ENCODE data around the gene PRSS36.

The PRSS36 gene

DNA sequence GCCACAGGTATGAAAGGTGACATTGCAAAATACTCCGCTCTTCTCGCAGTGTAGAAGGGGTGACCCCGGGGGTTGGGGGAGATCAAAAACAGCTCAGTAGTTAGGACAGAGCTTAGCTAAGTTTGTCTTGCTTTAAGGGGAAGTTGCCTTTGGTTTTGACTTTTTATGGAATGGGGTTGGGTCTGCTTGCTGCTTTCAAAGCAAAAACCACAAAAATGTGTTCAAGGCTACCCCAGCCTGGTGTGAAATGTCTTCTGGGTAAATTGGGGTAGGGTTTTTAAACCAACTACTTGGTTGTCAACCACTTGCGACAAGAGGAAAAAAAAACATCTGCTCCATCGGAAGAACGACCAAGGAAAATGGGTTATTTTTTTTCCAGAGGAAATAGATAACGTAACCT lies 36.3 kb upstream of the PRSS36 start:
- H3K4me1 ChIP-seq (ENCODE audit: control insufficient read depth, insufficient read depth, low read length), result no peaks in the 10 kb centered on the region
- no peak for TF ChIP-seq GLI2 (tag by site-specific recombination; IDR thresholded peaks at IDR 0.05; ENCODE audit: borderline replicate concordance, low read depth)
- no peak for TF ChIP-seq ZNF133 (tag by site-specific recombination; IDR thresholded peaks at IDR 0.05)
- TF ChIP-seq, protein P1, sequence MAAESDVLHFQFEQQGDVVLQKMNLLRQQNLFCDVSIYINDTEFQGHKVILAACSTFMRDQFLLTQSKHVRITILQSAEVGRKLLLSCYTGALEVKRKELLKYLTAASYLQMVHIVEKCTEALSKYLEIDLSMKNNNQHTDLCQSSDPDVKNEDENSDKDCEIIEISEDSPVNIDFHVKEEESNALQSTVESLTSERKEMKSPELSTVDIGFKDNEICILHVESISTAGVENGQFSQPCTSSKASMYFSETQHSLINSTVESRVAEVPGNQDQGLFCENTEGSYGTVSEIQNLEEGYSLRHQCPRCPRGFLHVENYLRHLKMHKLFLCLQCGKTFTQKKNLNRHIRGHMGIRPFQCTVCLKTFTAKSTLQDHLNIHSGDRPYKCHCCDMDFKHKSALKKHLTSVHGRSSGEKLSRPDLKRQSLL (tag by site-specific recombination; IDR thresholded peaks at IDR 0.05), result no peak
- CTCF ChIA-PET, result interaction anchor here (0.6 to 1.3 kb wide), 2 partner anchors 257 to 527 kb away, joined by 3 to 4 read pairs; partner anchors contain the start of gene ZNF843
- H3K36me3 ChIP-seq (ENCODE audit: control insufficient read depth in 2 of 2, insufficient read depth in 1 of 2, low read length in 2 of 2), result peaks cover 76 to 100% of the 10 kb centered on the region in 2 experiments
- H3K9me3 ChIP-seq (ENCODE audit: control insufficient read depth, insufficient read depth, low read depth, low read length), result no peaks in the 10 kb centered on the region
- POLR2A ChIA-PET, result interaction anchor here (0.7 to 2.2 kb wide), 2 partner anchors 44 to 87 kb away, joined by 3 to 6 read pairs; no protein-coding TSS in a partner anchor
- no peak overlapping the region for H3K27ac ChIP-seq (ENCODE audit: extremely low read depth, low read depth, low read length)
- no peak overlapping the region for H3K4me3 ChIP-seq (ENCODE audit: low read depth, low read length)

DNA sequence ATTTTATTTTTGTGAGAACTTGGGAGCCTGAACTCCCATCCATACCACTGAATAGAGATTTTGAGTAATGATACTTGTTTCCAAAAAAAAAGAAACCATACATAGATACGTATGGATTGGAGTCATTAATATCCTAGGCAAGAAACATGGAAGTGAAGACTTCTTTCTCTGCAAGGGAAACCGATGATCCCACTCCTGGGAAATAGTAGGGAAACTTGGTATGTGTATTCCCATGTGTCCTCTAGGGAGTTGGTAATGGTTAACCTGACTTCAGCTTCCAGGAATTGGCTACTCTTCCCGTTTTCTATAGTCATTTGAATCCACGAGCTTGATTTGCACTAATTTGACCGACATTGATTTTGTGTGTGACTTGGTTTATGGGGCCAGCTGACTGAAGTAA lies 35.5 kb upstream of the PRSS36 start:
- POLR2A ChIA-PET, result interaction anchor here (2.2 kb wide), 1 partner anchor 43 kb away, joined by 6 read pairs; no protein-coding TSS in a partner anchor
- Histone ChIP-seq H3K4me3 (ENCODE audit: low read depth, low read length) (no peak overlapping the region), H3K27ac (ENCODE audit: extremely low read depth, low read depth, low read length) (no peak overlapping the region), H3K9me3 (ENCODE audit: control insufficient read depth, insufficient read depth, low read depth, low read length) (no peaks in the 10 kb centered on the region), H3K36me3 (ENCODE audit: control insufficient read depth in 2 of 2, insufficient read depth in 1 of 2, low read length in 2 of 2) (peaks cover 68 to 96% of the 10 kb centered on the region in 2 experiments), H3K4me1 (ENCODE audit: control insufficient read depth, insufficient read depth, low read length) (no peaks in the 10 kb centered on the region)
- CTCF ChIA-PET, result interaction anchor here (0.6 to 1.3 kb wide), 2 partner anchors 258 to 528 kb away, joined by 3 to 4 read pairs; partner anchors contain the start of gene ZNF843
- TF ChIP-seq, protein P2, sequence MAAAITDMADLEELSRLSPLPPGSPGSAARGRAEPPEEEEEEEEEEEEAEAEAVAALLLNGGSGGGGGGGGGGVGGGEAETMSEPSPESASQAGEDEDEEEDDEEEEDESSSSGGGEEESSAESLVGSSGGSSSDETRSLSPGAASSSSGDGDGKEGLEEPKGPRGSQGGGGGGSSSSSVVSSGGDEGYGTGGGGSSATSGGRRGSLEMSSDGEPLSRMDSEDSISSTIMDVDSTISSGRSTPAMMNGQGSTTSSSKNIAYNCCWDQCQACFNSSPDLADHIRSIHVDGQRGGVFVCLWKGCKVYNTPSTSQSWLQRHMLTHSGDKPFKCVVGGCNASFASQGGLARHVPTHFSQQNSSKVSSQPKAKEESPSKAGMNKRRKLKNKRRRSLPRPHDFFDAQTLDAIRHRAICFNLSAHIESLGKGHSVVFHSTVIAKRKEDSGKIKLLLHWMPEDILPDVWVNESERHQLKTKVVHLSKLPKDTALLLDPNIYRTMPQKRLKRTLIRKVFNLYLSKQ (tag by site-specific recombination; IDR thresholded peaks at IDR 0.05; ENCODE audit: borderline replicate concordance), result no peak
- TF ChIP-seq MZF1 (tag by site-specific recombination; IDR thresholded peaks at IDR 0.05; ENCODE audit: borderline replicate concordance) (no peak), ZFP37 (tag by site-specific recombination; IDR thresholded peaks at IDR 0.05) (no peak), ZNF169 (tag by site-specific recombination; IDR thresholded peaks at IDR 0.05) (no peak), ZNF302 (tag by site-specific recombination; IDR thresholded peaks at IDR 0.05; ENCODE audit: low read depth) (no peak), ZNF660 (tag by site-specific recombination; IDR thresholded peaks at IDR 0.05) (no peak), SCRT1 (tag by site-specific recombination; IDR thresholded peaks at IDR 0.05; ENCODE audit: borderline replicate concordance) (no peak), ZBTB20 (tag by site-specific recombination; IDR thresholded peaks at IDR 0.05) (no peak), ZXDB (tag by site-specific recombination; IDR thresholded peaks at IDR 0.05) (no peak)
- TF ChIP-seq, protein P3, sequence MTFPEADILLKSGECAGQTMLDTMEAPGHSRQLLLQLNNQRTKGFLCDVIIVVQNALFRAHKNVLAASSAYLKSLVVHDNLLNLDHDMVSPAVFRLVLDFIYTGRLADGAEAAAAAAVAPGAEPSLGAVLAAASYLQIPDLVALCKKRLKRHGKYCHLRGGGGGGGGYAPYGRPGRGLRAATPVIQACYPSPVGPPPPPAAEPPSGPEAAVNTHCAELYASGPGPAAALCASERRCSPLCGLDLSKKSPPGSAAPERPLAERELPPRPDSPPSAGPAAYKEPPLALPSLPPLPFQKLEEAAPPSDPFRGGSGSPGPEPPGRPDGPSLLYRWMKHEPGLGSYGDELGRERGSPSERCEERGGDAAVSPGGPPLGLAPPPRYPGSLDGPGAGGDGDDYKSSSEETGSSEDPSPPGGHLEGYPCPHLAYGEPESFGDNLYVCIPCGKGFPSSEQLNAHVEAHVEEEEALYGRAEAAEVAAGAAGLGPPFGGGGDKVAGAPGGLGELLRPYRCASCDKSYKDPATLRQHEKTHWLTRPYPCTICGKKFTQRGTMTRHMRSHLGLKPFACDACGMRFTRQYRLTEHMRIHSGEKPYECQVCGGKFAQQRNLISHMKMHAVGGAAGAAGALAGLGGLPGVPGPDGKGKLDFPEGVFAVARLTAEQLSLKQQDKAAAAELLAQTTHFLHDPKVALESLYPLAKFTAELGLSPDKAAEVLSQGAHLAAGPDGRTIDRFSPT (tag by site-specific recombination; IDR thresholded peaks at IDR 0.05), result no peak
- TF ChIP-seq, protein P4, sequence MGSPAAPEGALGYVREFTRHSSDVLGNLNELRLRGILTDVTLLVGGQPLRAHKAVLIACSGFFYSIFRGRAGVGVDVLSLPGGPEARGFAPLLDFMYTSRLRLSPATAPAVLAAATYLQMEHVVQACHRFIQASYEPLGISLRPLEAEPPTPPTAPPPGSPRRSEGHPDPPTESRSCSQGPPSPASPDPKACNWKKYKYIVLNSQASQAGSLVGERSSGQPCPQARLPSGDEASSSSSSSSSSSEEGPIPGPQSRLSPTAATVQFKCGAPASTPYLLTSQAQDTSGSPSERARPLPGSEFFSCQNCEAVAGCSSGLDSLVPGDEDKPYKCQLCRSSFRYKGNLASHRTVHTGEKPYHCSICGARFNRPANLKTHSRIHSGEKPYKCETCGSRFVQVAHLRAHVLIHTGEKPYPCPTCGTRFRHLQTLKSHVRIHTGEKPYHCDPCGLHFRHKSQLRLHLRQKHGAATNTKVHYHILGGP (tag by site-specific recombination; IDR thresholded peaks at IDR 0.05), result no peak

DNA sequence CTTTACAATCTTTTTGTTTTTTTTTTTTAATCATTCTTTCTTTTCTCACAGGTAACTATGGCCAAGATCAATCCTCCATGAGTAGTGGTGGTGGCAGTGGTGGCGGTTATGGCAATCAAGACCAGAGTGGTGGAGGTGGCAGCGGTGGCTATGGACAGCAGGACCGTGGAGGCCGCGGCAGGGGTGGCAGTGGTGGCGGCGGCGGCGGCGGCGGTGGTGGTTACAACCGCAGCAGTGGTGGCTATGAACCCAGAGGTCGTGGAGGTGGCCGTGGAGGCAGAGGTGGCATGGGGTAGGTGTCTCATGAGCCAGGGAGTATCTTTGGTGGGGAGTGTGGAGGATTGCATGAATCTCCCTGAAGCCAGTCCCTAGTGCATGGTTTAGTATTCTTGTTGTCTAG lies 35.0 kb upstream of the PRSS36 start:
- Histone ChIP-seq H3K36me3 (ENCODE audit: control insufficient read depth in 2 of 2, insufficient read depth in 1 of 2, low read length in 2 of 2) (peaks cover 64 to 91% of the 10 kb centered on the region in 2 experiments), H3K4me1 (ENCODE audit: control insufficient read depth, insufficient read depth, low read length) (no peaks in the 10 kb centered on the region), H3K4me3 (ENCODE audit: low read depth, low read length) (no peak overlapping the region), H3K27ac (ENCODE audit: extremely low read depth, low read depth, low read length) (no peak overlapping the region), H3K9me3 (ENCODE audit: control insufficient read depth, insufficient read depth, low read depth, low read length) (no peaks in the 10 kb centered on the region)
- CTCF ChIA-PET, result interaction anchor here (0.6 to 1.3 kb wide), 2 partner anchors 201 to 258 kb away, joined by 3 to 4 read pairs; partner anchors contain the start of gene ZNF843
- POLR2A ChIA-PET, result interaction anchor here (2.2 kb wide), 1 partner anchor 43 kb away, joined by 6 read pairs; no protein-coding TSS in a partner anchor
- TF ChIP-seq, protein P5, sequence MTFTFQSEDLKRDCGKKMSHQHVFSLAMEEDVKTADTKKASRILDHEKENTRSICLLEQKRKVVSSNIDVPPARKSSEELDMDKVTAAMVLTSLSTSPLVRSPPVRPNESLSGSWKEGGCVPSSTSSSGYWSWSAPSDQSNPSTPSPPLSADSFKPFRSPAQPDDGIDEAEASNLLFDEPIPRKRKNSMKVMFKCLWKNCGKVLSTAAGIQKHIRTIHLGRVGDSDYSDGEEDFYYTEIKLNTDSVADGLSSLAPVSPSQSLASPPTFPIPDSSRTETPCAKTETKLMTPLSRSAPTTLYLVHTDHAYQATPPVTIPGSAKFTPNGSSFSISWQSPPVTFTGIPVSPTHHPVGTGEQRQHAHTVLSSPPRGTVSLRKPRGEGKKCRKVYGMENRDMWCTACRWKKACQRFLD (tag by site-specific recombination; IDR thresholded peaks at IDR 0.05), result no peak
- TF ChIP-seq, protein P6, sequence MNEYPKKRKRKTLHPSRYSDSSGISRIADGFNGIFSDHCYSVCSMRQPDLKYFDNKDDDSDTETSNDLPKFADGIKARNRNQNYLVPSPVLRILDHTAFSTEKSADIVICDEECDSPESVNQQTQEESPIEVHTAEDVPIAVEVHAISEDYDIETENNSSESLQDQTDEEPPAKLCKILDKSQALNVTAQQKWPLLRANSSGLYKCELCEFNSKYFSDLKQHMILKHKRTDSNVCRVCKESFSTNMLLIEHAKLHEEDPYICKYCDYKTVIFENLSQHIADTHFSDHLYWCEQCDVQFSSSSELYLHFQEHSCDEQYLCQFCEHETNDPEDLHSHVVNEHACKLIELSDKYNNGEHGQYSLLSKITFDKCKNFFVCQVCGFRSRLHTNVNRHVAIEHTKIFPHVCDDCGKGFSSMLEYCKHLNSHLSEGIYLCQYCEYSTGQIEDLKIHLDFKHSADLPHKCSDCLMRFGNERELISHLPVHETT (tag by site-specific recombination; IDR thresholded peaks at IDR 0.05), result no peak
- no peak for TF ChIP-seq ZNF19 (tag by site-specific recombination; IDR thresholded peaks at IDR 0.05; ENCODE audit: low read depth)
- TF ChIP-seq ZNF596 (tag by site-specific recombination; IDR thresholded peaks at IDR 0.05), result no peak
- TF ChIP-seq, protein P7, sequence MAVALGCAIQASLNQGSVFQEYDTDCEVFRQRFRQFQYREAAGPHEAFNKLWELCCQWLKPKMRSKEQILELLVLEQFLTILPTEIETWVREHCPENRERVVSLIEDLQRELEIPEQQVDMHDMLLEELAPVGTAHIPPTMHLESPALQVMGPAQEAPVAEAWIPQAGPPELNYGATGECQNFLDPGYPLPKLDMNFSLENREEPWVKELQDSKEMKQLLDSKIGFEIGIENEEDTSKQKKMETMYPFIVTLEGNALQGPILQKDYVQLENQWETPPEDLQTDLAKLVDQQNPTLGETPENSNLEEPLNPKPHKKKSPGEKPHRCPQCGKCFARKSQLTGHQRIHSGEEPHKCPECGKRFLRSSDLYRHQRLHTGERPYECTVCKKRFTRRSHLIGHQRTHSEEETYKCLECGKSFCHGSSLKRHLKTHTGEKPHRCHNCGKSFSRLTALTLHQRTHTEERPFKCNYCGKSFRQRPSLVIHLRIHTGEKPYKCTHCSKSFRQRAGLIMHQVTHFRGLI (tag by site-specific recombination; IDR thresholded peaks at IDR 0.05), result no peak
